NCI-H2227 treated with DMSO at 0.1 percent for 48 hours (cell line): Measurements from ENCODE around the gene ATXN1L.
A peak's percentile ranks its signal among the peaks of the same experiment; 100 is the strongest.
"Not testable (repeated sequence)": the region's sequence is repeated elsewhere in the genome, so short reads cannot be mapped to it uniquely, and the experiment has no call there.

ENCODE experiments used
- DNase-seq: peaks from one replicate; lab custom pipeline; 2025; lab: John Stamatoyannopoulos, UW

The ATXN1L gene

DNA sequence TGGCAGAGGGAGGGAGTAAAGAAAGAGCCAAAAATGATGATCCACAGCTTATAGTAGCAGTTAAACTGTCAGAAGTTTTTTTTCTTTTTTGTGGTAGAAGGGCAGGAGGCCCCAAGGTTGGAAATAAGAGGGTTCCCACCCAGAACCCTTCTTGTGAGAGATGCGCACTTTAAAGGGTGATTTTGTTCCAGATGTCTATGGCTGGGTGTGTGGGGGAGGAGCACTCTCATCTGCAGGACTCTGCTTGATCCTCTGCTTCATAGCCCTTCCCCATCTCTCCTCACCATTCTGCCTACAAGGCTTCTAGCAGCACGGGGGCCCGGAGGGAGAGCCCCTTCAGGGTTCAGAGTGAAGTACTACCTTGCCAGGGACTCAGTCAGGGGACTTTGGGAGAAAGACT is 6.4 kb downstream of the ATXN1L start:
- DNase-seq, result no peak

DNA sequence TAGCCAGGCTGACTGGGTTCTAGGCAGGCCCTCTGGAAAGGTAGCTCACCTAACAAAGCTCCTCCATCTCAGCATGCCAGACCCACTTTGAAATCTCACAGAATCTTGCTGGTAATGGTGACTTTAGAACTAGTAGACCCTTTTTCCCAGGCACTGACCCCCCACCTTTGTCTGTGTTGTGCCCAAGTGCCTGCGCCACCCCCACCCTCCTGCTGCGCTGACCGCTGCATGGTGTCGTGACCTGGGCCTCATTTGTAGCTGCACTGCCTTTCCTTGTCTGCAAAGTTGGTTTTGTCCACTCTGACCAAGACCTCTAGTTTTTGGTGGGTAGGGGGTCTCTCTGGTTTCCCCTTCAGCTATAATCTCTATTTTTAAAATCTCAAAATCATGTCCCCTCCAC is 6.8 kb downstream of the ATXN1L start:
- no peak for DNase-seq

DNA sequence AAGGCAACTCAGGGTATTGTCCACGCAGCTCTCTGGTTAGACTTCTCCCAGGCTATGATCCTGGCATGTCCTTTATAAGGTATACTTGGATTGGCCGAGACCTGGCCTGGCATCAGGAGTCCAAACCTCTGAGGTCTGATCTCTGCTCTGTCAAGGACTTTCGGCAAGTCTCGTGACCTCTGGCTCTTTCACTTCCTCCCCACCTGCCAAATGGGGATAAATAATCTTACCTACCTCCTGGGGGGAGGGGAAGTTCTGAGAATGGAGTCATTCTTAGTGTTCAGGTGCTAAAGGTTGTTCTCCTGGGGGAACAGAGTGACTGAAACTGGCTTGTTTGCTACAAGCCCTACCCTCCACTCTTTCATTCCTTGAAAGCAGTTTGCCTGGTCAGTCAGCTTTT is 7.6 kb downstream of the ATXN1L start:
- no peak for DNase-seq

DNA sequence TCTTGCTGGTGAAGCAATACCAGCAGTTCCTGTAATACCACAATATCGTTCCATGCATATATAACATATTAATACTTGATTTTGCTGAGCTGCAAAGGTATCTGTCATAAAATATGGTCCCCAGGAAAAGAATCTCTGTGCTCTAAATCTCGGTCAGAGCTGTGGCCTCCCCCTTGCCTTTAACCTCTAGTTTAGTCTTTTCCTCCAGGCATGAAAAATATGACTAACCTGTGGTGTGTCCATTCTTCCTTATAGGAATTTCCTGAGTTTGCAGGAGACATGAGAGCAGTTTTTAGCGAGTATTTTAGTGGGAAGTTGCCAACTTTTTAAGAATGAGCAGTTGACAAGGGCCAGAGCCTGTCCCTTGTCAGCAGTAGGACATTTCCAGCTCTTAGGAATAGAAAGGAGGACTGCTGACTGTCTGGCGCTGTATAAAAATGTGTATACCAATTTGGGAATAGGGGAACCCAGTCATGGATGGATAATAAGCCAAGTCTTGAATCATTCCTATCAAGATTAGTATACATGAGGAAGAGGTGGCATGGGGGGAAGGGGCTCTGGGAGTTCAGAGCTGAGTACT is 8.7 kb downstream of the ATXN1L start:
- no peak for DNase-seq

DNA sequence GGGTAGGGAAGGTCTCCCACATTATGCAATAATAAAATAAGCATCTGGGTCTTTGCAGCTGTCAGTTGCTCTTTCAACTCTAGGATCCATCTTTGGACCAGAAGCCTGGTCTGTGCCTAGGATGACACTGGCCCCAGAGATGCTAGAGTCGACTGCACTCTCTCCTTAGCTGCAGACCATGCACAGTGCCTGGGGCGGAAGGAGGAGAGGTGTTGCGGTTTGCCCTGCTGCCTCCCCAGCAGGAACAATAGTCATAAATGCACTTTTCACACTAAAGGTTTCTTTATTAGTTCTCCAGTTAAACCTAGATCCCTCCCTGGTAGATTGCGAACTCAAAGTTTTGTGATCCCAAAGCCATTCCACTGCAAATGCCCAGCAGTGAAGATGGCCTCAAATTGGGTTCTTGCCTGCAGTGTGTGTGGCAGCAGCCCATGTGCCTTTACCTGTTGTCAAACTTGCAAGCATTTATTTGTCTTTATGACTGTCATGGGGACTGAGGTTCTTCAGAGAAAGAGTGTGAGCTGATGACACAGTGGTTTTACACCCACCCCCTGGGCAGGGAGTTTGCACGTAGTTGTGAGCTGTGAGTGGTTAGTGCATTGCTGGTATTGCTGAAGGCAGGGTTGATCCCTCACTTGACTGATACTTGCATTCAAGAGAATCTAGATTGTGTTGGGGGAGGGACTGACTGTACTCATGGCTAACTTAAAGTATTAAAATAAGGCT is 10.3 kb downstream of the ATXN1L start:
- no peak for DNase-seq

DNA sequence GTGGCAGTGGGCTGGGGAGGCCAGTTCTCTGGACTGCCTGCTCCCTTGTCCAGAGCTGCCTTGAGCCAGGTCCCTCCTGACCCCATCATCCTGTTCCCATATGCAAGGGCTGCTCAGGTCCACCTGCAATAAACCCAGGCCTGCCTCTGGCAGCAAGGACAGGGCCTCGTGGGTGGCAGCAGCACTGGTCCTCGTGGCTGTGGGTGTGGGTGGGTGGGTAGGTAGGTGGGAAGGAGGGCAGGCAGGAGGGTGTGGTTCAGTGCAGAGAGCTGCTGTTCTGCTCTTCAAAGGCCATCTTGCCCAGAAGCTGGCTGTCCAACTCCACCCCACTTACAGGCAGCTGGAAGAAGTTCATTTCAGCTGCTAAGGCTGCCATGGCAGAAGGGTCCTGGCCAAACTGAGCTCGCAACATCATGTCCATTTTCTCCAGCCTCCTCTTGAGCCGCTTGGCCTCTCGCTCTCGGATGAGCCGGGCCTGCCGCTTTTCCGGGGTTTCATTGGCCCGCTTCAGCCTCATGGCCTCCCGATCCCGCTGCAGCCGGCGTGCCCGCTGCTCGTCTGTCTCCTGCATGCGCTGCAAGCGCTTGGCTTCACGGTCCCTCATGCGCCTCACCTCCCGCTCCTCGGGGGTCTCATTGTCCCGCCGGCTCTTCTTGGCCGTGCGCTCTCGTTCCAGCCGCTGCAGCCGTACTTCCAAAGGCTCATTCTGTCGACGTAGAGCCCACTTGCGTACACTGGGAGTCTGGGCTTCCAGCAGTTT is 14.2 kb downstream of the ATXN1L start:
- no peak for DNase-seq

DNA sequence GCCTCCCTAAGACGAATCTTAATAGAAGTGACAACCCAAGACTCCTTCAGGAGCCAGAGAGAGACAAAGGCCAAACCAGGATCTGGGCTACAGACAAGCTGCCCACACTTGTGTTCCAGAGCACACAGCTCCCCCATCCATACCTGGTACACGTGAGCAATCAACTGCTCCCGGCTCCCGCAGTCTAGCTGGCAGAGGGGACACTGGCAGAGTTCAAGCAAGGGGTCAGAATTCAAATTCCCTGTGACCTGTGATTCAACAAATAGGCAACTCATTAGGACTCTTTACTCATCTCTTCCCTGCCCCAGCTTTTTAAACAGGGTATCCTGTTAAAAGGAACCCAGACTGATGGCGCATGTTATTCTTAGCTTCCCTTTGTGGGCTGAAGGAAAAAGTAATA is 18.2 kb downstream of the ATXN1L start:
- DNase-seq, result no peak

DNA sequence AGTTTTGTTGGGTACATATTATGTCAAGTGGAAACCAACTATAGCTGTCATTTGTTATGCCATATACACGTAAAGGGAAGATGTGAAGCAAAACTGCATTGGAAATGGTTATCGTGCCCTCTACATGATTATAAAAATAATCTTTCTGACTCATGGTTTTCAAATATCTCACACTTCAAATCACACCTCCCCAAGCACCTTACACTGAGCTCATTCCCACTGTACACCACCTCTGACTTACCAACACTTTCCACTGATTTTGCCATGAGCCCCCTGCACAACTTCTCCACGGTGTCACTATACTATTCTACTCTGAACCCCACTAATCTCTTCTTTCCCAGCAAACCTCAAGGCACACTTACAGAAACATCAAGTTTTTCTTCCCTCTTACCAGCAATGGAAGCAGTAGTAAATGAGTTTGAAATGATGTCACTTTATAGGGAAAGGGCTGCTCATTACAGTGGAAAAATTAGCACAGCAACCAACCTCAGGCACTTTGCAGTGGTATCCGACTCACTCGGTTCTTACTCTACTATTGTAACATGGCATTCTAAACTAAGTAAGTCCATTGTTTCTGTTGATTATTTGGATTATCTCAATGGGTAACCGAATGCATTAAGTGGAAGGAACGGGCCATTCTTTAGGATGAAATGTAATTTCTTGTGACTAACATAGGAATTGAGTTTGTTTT is 19.5 kb downstream of the ATXN1L start:
- DNase-seq, result no peak

DNA sequence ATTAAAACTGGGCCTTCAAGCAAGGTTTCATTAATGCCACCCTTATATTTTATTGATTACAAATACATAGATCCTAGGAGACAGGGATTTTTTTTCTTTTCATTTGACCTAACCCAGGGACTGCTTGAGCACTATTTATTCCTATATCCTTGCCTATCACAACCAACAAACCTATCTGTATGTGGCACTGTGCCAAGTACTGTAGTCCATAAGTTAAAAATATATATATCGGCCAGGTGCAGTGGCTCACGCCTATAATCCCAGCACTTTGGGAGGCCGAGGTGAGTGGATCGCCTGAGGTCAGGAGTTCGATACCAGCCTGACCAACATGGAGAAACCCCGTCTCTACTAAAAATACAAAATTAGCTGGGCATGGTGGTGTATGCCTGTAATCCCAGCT is 21.4 kb downstream of the ATXN1L start:
- DNase-seq, result not testable (repeated sequence)

DNA sequence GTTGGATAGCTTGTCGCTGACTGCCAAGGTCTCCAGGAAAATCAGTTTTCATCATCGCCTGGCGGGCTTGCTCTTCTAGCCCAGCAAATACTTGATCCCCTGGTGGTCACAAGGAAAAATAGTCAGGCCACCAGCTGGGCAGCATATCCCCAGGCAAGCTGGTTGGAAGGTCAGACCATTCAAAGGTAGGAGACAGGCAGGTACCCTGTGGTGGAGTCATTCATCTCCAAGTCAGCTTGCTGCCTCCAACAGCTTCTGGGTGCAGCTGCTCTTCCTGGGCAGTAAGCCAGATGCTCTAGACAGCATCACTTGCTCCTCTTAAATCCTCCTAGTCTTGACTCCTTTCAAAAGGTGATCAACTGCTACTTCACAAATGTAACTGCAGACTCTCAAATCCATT is 22.2 kb downstream of the ATXN1L start:
- no peak for DNase-seq

DNA sequence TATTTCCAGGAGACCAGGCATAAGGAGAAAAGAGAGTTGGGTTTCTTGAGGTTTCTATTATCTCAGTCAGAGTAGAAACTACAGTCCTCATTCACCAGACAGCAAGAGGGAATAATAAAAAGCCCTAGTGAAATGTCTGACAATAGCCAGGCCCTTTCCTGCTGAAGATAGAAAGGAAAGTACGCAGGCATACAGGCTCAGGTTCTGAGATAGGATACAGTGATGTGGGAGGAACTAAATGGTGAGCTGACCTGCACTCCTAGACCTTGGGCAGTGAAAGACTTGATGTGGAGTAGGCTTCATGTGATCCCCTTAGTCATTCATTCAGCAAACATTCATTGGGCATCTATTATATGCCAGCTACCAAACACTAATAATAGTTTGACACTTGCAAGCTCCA is 23.3 kb downstream of the ATXN1L start:
- DNase-seq, result no peak

DNA sequence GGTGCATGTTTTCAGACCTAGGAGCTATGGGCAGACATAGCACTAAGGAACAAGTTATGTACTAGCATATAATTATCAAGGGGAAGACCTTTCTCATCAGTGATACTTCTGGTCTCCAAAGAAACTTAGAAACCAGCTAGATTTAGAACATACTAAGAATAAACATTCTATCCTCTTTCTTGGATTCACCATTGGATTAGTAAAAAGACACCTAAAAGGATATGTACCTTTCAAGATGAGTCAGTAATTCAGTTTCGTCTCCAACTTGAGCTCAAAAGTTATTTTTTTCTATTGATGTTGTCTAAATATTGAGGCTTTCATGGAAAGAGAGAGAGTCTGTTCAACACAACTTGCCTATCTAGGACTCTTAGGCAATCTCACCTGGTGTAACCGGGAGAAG is 25.0 kb downstream of the ATXN1L start:
- DNase-seq, result no peak

DNA sequence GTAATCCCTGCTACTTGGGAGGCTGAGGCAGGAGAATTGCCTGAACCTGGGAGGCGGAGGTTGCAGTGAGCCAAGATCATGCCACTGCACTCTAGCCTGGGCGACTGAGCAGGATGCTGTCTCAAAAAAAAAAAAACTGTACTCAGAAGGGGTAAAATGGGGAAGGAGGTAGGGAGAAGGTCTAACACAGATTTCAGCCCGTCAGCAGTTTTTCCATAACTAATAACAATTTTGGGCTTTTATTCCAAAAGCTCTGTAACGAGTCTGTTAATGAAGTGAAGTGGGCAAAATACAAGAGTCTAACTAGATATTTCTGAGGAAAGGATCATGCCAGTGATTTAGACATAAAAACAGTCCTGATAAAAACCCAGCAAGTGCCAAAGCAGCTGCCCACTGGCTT is 27.4 kb downstream of the ATXN1L start:
- DNase-seq, result no peak

DNA sequence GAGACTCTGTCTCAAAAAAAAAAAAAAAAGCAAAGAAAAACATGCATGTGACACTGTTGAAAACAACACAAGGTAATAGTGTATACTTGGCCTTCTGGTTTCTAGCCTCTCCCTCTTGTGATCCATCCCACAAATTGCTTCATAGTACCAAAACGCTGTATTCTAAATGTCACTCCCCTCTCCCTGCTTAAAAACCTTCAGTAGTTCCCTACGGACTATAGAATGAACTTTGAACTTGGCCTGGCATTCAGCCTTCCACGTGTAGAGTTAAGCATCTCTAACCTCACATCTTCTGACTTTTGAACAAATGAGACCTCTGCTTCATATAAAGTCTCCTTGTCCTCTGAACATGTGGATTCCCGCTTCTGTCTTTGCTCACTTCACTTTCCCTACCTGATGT is 33.1 kb downstream of the ATXN1L start:
- no peak for DNase-seq

DNA sequence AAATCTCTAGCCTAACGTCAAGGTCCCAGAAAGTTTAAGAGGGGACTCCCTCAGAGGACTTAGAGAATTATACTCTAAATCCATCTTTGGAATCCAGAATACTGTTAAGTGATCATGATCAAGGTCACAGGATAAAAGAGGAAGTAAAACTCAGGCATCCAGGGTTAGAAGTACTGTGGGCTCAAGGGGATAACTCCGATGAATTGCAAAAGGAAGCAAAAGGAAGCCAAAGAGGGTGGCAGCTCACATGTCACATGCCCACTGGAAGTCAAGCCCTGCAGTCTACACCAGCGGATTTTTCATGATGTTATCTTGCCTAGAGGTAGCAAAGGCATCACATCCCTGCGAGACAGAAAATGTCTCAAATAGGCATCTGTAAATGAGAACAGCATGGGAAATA is 34.4 kb downstream of the ATXN1L start:
- no peak for DNase-seq

DNA sequence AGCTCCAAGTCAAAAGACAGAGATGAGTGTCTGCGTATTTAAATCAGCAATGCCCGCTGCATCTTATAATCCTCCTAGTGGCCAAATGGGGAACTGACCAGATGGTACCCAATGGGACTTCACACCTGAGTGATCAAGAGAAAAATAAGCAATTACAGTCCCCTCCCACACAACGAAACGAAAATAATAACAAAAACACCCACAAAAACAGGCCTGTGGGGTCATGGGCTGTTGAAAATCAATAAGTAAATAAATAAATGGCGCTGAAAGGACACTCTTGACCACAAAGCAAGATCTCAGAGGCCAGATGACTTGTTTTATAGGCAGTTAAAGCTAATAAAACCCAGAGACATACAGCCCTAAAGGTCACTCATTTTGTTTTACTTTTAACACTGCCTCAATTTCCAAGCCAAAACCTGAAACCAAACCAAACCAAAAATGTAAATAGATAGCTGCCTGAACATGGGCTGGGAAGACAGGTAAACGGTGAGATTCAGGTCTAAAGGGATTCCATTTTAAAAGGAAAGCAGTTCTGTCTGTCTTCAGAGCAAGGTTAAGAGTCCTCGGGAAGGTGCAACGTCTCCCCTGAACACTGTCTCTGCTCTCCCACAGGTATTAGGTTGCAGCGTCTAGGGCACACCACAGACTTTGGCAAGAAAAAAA is 36.9 kb downstream of the ATXN1L start:
- DNase-seq, result peak; percentile 41

DNA sequence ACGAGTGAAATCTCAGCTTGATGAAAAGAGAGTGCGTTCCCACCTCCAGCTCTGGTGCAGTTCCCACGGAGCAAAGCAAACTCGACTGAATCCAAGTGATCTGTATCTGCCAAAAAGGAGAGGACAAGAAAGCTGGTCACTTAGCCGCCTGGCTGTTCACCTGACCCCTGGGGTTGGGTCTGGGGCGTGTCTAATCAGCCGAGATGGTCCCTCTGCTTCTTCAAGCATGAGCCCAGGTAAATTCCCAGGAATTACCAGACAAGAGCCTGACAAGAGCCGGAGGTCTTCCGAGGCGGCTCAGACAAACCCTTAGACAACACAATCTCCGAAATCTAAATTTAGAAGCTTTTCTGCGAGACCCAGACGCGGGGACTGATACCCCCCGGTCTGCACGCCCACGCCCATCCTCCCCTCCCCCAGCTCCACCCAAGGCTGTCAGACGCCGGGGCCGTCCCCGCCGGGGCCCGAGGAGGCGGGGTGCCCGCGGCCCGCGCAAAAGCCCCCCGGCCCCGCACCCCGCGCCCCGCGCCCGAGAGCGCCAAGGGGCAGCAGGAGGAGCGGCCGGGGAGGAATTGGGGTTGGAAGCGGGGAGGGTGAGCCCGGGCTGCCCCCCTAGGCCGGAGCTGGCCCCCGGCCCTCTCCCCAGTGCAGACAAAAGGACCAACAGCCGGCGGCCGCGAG is 37.5 kb downstream of the ATXN1L start:
- no peak for DNase-seq

DNA sequence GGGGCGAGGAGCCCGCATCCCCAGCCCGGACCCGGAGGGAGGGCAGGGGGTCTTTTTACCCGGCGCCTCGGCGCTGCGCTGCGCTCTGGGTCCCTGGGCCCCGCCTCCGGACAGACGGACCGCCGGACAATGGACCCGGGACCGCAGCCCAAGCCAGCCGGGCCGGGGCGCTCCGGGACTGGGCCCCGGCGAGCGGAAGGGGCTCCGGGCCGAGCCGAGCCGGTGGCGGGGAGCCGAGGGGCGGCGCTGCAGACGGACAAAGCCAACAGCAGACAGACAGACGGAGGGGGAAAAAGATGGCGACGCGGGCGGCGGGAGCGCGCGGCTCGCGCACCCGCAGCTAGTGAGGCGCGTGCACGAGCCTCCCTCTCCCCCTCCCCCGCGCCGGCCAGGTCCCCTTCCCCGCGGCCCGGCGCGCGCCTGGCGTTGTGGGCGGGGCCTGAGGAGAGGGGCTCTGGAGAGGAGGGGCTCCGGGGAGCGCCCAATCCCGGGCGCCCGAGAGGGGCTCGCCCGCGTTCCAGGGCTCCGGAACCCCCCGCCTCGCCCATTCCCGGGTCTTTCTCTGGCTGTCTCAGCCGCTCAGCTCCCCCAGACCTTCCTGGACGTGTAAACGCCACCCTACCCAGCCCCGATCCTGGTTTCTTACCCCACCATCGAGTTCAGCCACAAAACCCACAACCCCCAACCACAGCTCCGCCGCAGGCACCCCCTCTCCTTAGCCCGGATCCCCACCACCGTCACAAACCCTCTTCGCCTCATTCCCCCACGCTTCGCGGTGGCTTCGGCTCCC is 38.3 kb downstream of the ATXN1L start, which contains the start of gene ZNF821:
Gene ZNF821, minus strand, starts transcription at position 334 of the 790 bp plus-strand sequence. CDS start 4,236 bp downstream, outside the sequence.
- DNase-seq, result peak; percentile 78

DNA sequence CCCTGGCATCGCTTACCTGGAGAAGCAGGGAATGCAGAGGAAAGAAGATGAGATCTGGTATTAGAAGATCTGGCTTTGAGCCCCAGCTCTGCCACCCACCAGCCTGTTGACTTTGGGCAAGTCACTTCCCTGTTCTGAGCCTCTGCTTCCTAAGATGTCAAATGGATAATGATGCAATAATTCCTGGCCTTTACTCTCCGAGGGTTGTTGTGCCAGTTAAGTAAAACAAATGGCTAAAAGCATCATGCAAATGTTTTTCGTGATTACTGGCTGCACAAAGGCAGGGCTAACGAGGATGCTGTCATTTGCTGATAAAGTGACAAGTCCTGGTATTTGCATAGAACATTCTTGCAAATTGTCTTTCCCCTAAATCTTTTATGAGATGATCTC is 39.5 kb downstream of the ATXN1L start:
- DNase-seq, result no peak

DNA sequence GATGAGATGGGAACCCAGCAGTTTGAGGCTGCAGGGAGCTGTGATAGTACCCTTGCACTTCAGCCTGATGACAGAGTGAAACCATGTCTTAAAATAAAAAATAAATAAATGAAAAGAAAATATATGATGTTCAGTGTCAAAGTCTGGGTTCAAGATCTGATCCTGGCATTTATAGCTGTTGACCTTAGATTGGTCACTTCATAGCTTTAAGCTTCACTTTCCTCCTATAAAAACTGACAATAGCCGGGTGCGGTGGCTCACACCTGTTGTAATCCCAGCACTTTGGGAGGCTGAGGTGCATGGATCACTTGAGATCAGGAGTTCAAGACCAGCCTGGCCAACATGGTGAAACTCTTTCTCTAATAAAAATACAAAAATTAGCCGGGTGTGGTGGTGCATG is 43.4 kb downstream of the ATXN1L start:
- DNase-seq, result no peak

DNA sequence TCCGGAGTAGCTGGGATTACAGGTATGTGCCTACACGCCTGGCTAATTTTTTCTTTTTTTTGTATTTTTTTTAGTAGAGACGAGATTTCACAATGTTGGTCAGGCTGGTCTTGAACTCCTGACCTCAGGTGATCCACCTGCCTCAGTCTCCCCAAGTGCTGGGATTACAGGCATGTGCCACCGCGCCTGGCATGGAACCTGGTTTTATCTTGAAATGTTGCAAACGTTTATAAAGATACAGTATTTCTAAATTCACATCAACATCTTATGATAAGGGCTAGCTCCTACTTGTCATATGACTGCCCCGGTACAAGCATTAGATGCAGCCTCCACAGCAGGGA is 48.1 kb downstream of the ATXN1L start:
- no peak for DNase-seq
